Tibial nerve (tissue), 4 donors: ENCODE measurements around the gene RAB10.

ENCODE experiments used
- EP300 ChIP-seq, 2 donors: sonication (generic); formaldehyde crosslinking; IDR thresholded peaks; one replicate each; pipeline ENCODE4 v1.6.1; 2017; ENCODE audit warnings: antibody characterized with exemption in 2 of 2, mild to moderate bottlenecking in 1 of 2
- TF ChIP-seq, protein P1 (sequence below), 5 experiments: fragments of 200-600 bp in 3 of 5; fragments of 450-650 bp in 2 of 5; sonication (generic) in 3 of 5; IDR thresholded peaks; one replicate each; pipeline ENCODE4 v1.5.1; 2016 to 2019; ENCODE audit warnings: antibody characterized with exemption in 5 of 5, mild to moderate bottlenecking in 3 of 5, moderate library complexity in 2 of 5

DNA sequence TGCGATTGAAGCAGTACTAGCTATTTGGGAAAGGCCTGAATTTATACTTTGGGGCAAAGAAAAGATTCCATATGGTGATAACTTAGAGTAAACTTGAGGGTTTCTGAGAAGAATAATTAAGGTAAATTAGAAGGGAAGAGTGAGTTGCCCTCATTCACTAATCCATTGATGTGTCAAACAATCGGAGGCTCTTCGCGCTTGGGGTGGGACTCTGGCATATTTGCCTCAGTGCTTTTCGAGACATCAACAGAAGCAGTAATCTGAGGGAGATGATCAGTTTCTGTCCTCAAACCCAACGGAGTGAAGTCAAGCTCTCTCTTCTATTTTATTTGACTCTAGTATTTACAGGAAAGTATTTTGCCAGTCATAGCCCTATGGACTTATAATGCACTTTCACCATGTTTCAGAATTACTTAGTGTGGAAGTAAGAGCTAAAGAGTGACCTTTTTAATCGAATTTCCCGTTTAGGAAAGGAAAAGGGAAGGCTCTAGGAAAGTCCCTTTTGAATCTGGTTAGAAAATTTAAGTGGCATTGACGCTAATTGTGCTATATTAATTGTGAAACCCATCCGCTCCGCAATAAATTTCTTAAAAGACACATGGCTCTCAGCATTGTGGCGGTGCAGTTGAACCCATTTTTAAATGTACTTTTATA, 1.3 kb downstream of the RAB10 start:
- TF ChIP-seq, protein P1, sequence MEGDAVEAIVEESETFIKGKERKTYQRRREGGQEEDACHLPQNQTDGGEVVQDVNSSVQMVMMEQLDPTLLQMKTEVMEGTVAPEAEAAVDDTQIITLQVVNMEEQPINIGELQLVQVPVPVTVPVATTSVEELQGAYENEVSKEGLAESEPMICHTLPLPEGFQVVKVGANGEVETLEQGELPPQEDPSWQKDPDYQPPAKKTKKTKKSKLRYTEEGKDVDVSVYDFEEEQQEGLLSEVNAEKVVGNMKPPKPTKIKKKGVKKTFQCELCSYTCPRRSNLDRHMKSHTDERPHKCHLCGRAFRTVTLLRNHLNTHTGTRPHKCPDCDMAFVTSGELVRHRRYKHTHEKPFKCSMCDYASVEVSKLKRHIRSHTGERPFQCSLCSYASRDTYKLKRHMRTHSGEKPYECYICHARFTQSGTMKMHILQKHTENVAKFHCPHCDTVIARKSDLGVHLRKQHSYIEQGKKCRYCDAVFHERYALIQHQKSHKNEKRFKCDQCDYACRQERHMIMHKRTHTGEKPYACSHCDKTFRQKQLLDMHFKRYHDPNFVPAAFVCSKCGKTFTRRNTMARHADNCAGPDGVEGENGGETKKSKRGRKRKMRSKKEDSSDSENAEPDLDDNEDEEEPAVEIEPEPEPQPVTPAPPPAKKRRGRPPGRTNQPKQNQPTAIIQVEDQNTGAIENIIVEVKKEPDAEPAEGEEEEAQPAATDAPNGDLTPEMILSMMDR (IDR thresholded peaks at IDR 0.05): no peak
- TF ChIP-seq EP300 (IDR thresholded peaks at IDR 0.05): no peak
